ENCODE measurements around the gene RPL13A. TPM values are rescaled to one million over a fixed set of nuclear protein-coding genes. Genes with fewer than 3 reads are reported as not detected.

The RPL13A gene
- total RNA-seq, 1 donor from 2014 or later = 2,053 TPM

DNA sequence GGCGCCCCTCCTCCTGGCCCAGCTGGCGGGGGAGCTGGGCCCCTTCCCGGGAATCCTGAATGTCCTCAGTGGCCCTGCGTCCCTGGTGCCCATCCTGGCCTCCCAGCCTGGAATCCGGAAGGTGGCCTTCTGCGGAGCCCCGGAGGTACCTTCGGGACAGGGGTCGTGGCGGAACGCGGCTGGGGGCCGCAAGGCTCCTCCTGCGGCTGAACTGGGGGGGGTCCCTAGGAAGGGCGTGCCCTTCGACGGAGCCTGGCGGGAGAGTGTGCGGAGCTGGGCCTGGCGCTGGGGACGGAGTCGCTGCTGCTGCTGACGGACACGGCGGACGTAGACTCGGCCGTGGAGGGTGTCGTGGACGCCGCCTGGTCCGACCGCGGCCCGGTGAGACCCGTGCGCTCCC, 25.8 kb upstream of the RPL13A start:
- Histone ChIP-seq H4K20me1 (ENCODE audit: low read depth) (no peaks in the 10 kb centered on the region), H3F3A (ENCODE audit: low read depth) (no peaks in the 10 kb centered on the region), H3K27ac (no peak overlapping the region), H3K27me3 (no peaks in the 10 kb centered on the region), H3K9ac (no peak overlapping the region), H3K9me3 (ENCODE audit: low read depth) (no peaks in the 10 kb centered on the region), H3K4me1 (no peaks in the 10 kb centered on the region), H3K36me3 (no peaks in the 10 kb centered on the region), H3K4me2 (no peak overlapping the region), H3K4me3 (no peak overlapping the region), H3K79me2 (ENCODE audit: low read depth) (no peaks in the 10 kb centered on the region), H2AFZ (replicated peaks) (no peak overlapping the region)
- TF ChIP-seq EZH2 (IDR thresholded peaks at IDR 0.05) (no peak), EZH2phosphoT487 (IDR thresholded peaks at IDR 0.05) (no peak)
- TF ChIP-seq, protein P1, sequence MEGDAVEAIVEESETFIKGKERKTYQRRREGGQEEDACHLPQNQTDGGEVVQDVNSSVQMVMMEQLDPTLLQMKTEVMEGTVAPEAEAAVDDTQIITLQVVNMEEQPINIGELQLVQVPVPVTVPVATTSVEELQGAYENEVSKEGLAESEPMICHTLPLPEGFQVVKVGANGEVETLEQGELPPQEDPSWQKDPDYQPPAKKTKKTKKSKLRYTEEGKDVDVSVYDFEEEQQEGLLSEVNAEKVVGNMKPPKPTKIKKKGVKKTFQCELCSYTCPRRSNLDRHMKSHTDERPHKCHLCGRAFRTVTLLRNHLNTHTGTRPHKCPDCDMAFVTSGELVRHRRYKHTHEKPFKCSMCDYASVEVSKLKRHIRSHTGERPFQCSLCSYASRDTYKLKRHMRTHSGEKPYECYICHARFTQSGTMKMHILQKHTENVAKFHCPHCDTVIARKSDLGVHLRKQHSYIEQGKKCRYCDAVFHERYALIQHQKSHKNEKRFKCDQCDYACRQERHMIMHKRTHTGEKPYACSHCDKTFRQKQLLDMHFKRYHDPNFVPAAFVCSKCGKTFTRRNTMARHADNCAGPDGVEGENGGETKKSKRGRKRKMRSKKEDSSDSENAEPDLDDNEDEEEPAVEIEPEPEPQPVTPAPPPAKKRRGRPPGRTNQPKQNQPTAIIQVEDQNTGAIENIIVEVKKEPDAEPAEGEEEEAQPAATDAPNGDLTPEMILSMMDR (IDR thresholded peaks at IDR 0.05) = no peak
- H3K4me1 Mint-ChIP-seq = no peaks in the 10 kb centered on the region
- H3K27me3 Mint-ChIP-seq (ENCODE audit: insufficient read depth, low read depth) = no peaks in the 10 kb centered on the region
- peaks cover 6% of the 10 kb centered on the region for H3K36me3 Mint-ChIP-seq
- no peak overlapping the region for H3K4me3 Mint-ChIP-seq
- no peak for DNase-seq (ENCODE audit: low spot score)
- H3K27ac Mint-ChIP-seq = no peak overlapping the region
- H3K9me3 Mint-ChIP-seq = no peaks in the 10 kb centered on the region

DNA sequence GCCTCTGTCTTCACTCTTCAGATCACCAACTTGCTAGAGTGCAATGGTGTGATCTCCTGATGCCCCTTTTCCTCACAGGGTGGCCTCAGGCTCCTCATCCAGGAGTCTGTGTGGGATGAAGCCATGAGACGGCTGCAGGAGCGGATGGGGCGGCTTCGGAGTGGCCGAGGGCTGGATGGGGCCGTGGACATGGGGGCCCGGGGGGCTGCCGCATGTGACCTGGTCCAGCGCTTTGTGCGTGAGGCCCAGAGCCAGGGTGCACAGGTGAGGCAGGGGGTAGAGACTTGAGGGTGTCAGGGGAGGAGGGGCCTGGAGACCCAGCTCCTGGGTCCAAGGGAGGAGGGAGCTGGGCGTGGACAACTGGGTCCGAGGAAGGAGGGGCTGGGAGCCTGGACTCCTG, 24.9 kb upstream of the RPL13A start:
- H3K9ac ChIP-seq = no peak overlapping the region
- H3K9me3 Mint-ChIP-seq = no peaks in the 10 kb centered on the region
- H3K4me1 ChIP-seq = no peaks in the 10 kb centered on the region
- H3K27me3 ChIP-seq = no peaks in the 10 kb centered on the region
- H3K79me2 ChIP-seq (ENCODE audit: low read depth) = no peaks in the 10 kb centered on the region
- TF ChIP-seq EZH2phosphoT487 (IDR thresholded peaks at IDR 0.05) (no peak), EZH2 (IDR thresholded peaks at IDR 0.05) (no peak)
- TF ChIP-seq, protein P1 (IDR thresholded peaks at IDR 0.05) = no peak
- no peaks in the 10 kb centered on the region for H3K27me3 Mint-ChIP-seq (ENCODE audit: insufficient read depth, low read depth)
- H3F3A ChIP-seq (ENCODE audit: low read depth) = no peaks in the 10 kb centered on the region
- H3K4me1 Mint-ChIP-seq = no peaks in the 10 kb centered on the region
- H3K4me2 ChIP-seq = no peak overlapping the region
- peaks cover 4% of the 10 kb centered on the region for H3K36me3 Mint-ChIP-seq
- H3K27ac Mint-ChIP-seq = no peak overlapping the region
- no peak overlapping the region for H2AFZ ChIP-seq (replicated peaks)
- no peaks in the 10 kb centered on the region for H3K9me3 ChIP-seq (ENCODE audit: low read depth)
- H3K27ac ChIP-seq = no peak overlapping the region
- no peak overlapping the region for H3K4me3 ChIP-seq
- no peaks in the 10 kb centered on the region for H4K20me1 ChIP-seq (ENCODE audit: low read depth)
- H3K4me3 Mint-ChIP-seq = no peak overlapping the region
- H3K36me3 ChIP-seq = no peaks in the 10 kb centered on the region
- no peak for DNase-seq (ENCODE audit: low spot score)

DNA sequence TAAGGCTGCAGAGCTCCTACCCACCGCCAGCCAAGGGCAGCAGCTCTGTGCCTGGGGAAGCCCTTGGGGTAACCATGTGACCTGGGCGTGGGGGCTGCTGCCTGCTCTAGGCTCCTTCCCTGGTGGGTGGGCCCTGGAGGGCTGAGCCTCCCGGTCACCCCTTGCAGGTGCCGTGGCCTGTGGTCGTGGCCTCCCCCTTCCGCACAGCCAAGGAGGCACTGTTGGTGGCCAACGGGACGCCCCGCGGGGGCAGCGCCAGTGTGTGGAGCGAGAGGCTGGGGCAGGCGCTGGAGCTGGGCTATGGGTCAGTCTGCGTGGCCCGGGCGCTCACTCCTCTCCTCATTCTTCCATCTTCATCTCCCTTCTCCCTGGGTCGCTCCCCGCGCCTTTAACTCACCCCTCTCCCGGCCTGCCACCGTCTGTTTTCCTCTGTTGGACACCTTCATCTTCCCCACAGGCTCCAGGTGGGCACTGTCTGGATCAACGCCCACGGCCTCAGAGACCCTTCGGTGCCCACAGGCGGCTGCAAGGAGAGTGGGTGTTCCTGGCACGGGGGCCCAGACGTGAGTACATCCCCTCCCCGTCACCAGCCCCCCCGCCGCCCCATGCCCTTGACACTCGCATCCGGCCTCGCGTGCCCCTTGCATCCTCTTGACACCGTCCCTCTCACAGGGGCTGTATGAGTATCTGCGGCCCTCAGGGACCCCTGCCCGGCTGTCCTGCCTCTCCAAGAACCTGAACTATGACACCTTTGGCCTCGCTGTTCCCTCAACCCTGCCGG, 23.3 kb upstream of the RPL13A start:
- Histone ChIP-seq H3K79me2 (ENCODE audit: low read depth) (no peaks in the 10 kb centered on the region), H4K20me1 (ENCODE audit: low read depth) (no peaks in the 10 kb centered on the region), H3K4me1 (peaks cover 5% of the 10 kb centered on the region), H3K9ac (no peak overlapping the region), H3K36me3 (no peaks in the 10 kb centered on the region), H3F3A (ENCODE audit: low read depth) (peaks cover 2% of the 10 kb centered on the region), H3K27me3 (no peaks in the 10 kb centered on the region), H3K4me3 (no peak overlapping the region), H3K9me3 (ENCODE audit: low read depth) (no peaks in the 10 kb centered on the region), H2AFZ (replicated peaks) (no peak overlapping the region), H3K27ac (no peak overlapping the region), H3K4me2 (no peak overlapping the region)
- TF ChIP-seq EZH2phosphoT487 (IDR thresholded peaks at IDR 0.05) = no peak
- no peak for TF ChIP-seq EZH2 (IDR thresholded peaks at IDR 0.05)
- TF ChIP-seq, protein P1 (IDR thresholded peaks at IDR 0.05) = no peak
- peaks cover 2% of the 10 kb centered on the region for H3K27me3 Mint-ChIP-seq (ENCODE audit: insufficient read depth, low read depth)
- H3K9me3 Mint-ChIP-seq = no peaks in the 10 kb centered on the region
- H3K27ac Mint-ChIP-seq = no peak overlapping the region
- DNase-seq (ENCODE audit: low spot score) = no peak
- no peak overlapping the region for H3K4me3 Mint-ChIP-seq
- H3K4me1 Mint-ChIP-seq = peaks cover 5% of the 10 kb centered on the region
- H3K36me3 Mint-ChIP-seq = peaks cover 9% of the 10 kb centered on the region
